Progenitor cell of endocrine pancreas (in vitro differentiated cells): Measurements from ENCODE around the gene ZGPAT. TPM values are rescaled to one million over a fixed set of nuclear protein-coding genes. Genes with fewer than 3 reads are reported as not detected.

Experiments
- DNase-seq: peaks from one replicate; pipeline ENCODE4 v3.0.0; 2021; ENCODE audit warnings: low spot score; ENCODE audit not compliant: unreplicated experiment
- H3K27ac Mint-ChIP-seq: 2 replicates; pipeline ENCODE4 v1.8.0; 2021; ENCODE audit warnings: mild to moderate bottlenecking, moderate library complexity, mixed read lengths
- H3K27me3 Mint-ChIP-seq: 2 replicates; pipeline ENCODE4 v1.8.0; 2021; ENCODE audit warnings: mixed read lengths
- H3K36me3 Mint-ChIP-seq: 2 replicates; pipeline ENCODE4 v1.8.0; 2022; ENCODE audit warnings: mixed read lengths; ENCODE audit not compliant: insufficient read depth
- H3K4me1 Mint-ChIP-seq: 2 replicates; pipeline ENCODE4 v1.8.0; 2021; ENCODE audit warnings: low read depth, mixed read lengths
- H3K4me3 Mint-ChIP-seq: 2 replicates; pipeline ENCODE4 v1.8.0; 2021; ENCODE audit warnings: low read depth, mild to moderate bottlenecking, moderate library complexity, mixed read lengths
- H3K9me3 Mint-ChIP-seq: 2 replicates; pipeline ENCODE4 v1.8.0; 2021; ENCODE audit warnings: low read depth, mixed read lengths
- CTCF ChIP-seq: fragments of 200-600 bp; sonication (generic); IDR thresholded peaks from one replicate; pipeline ENCODE4 v1.5.0; 2021; ENCODE audit warnings: antibody characterized with exemption, mild to moderate bottlenecking; ENCODE audit not compliant: unreplicated experiment
- total RNA-seq: library from RNA; stranded (reverse); gene quantifications from 2 replicates; pipeline ENCODE4 v1.2.1, GENCODE V29; 2021

The ZGPAT gene
- total RNA-seq, 1 donor from 2014 or later = 38.5 TPM

GRCh38 chr20:63781181-63781580, 73.3 kb downstream of the ZGPAT start:
- no peak overlapping the region for H3K27ac Mint-ChIP-seq

GRCh38 chr20:63782051-63782471, 74.2 kb downstream of the ZGPAT start:
- H3K27me3 Mint-ChIP-seq = no peaks in the 10 kb centered on the region
- H3K4me3 Mint-ChIP-seq = no peak overlapping the region

More at GRCh38 chr20:63781181-63781580, 73.3 kb downstream of the ZGPAT start:
- no peak for TF ChIP-seq CTCF
- H3K36me3 Mint-ChIP-seq = peaks cover 8% of the 10 kb centered on the region
- H3K27me3 Mint-ChIP-seq = no peaks in the 10 kb centered on the region
- no peaks in the 10 kb centered on the region for H3K9me3 Mint-ChIP-seq
- no peak overlapping the region for H3K4me3 Mint-ChIP-seq
- DNase-seq = no peak
- H3K4me1 Mint-ChIP-seq = no peaks in the 10 kb centered on the region

GRCh38 chr20:63782521-63782971, 74.7 kb downstream of the ZGPAT start:
- Mint-ChIP-seq H3K27ac (no peak overlapping the region), H3K36me3 (peaks cover 4% of the 10 kb centered on the region), H3K27me3 (no peaks in the 10 kb centered on the region), H3K4me3 (no peak overlapping the region), H3K9me3 (no peaks in the 10 kb centered on the region), H3K4me1 (no peaks in the 10 kb centered on the region)
- no peak for TF ChIP-seq CTCF
- no peak for DNase-seq

More at GRCh38 chr20:63782051-63782471, 74.2 kb downstream of the ZGPAT start:
- no peak for DNase-seq
- no peaks in the 10 kb centered on the region for H3K4me1 Mint-ChIP-seq
- H3K9me3 Mint-ChIP-seq = no peaks in the 10 kb centered on the region
- TF ChIP-seq CTCF = no peak
- peaks cover 8% of the 10 kb centered on the region for H3K36me3 Mint-ChIP-seq
- H3K27ac Mint-ChIP-seq = no peak overlapping the region

GRCh38 chr20:63783970-63784369, 76.1 kb downstream of the ZGPAT start:
- no peaks in the 10 kb centered on the region for H3K4me1 Mint-ChIP-seq
- H3K27ac Mint-ChIP-seq = no peak overlapping the region
- DNase-seq = no peak
- no peak for TF ChIP-seq CTCF
- no peak overlapping the region for H3K4me3 Mint-ChIP-seq
- H3K9me3 Mint-ChIP-seq = no peaks in the 10 kb centered on the region
- H3K36me3 Mint-ChIP-seq = peaks cover 5% of the 10 kb centered on the region
- H3K27me3 Mint-ChIP-seq = no peaks in the 10 kb centered on the region

- no peaks in the 10 kb centered on the region for H3K4me1 Mint-ChIP-seq
- no peaks in the 10 kb centered on the region for H3K9me3 Mint-ChIP-seq
- H3K27ac Mint-ChIP-seq = peak overlapping the region; percentile 77
- TF ChIP-seq CTCF = no peak
- peaks cover 7% of the 10 kb centered on the region for H3K36me3 Mint-ChIP-seq
- H3K27me3 Mint-ChIP-seq = no peaks in the 10 kb centered on the region
- DNase-seq = no peak
- no peak overlapping the region for H3K4me3 Mint-ChIP-seq
Measured at GRCh38 chr20:63785691-63786131, 77.9 kb downstream of the ZGPAT start.

Other genes with a start within 250 kb of the ZGPAT start
- 14.6 and 15.6 TPM in 2 replicates for gene KCNQ2, start 235.4 kb upstream of the ZGPAT start, total RNA-seq
- gene EEF1A2, start 209.0 kb upstream of the ZGPAT start, total RNA-seq = 11.0 and 11.8 TPM in 2 replicates
- gene PPDPF, start 187.3 kb upstream of the ZGPAT start, total RNA-seq = 340 and 374 TPM in 2 replicates
- gene PTK6, start 170.7 kb upstream of the ZGPAT start, total RNA-seq = 0.29 and 0.31 TPM in 2 replicates
- not detected in 2 replicates for gene SRMS, start 160.3 kb upstream of the ZGPAT start, total RNA-seq
- gene FNDC11, start 153.9 kb upstream of the ZGPAT start, total RNA-seq = 1.9 and 2.6 TPM in 2 replicates
- gene HELZ2, start 133.8 kb upstream of the ZGPAT start, total RNA-seq = 19.3 and 21.6 TPM in 2 replicates
- 15.1 and 15.2 TPM in 2 replicates for gene GMEB2, start 80.9 kb upstream of the ZGPAT start, total RNA-seq
- gene STMN3, start 54.6 kb upstream of the ZGPAT start, total RNA-seq = 25.6 and 26.5 TPM in 2 replicates
- gene RTEL1, start 49.7 kb upstream of the ZGPAT start, total RNA-seq = 35.5 and 39.7 TPM in 2 replicates
- gene TNFRSF6B, start 11.4 kb upstream of the ZGPAT start, total RNA-seq = not detected in 2 replicates
- 51.0 and 53.8 TPM in 2 replicates for gene ARFRP1, start 63 bp upstream of the ZGPAT start, total RNA-seq
- gene LIME1, start 28.6 kb downstream of the ZGPAT start, total RNA-seq = 17.2 and 21.0 TPM in 2 replicates
- gene SLC2A4RG, start 31.7 kb downstream of the ZGPAT start, total RNA-seq = 59.7 and 59.9 TPM in 2 replicates
- 31.2 and 32.2 TPM in 2 replicates for gene ZBTB46, start 123.2 kb downstream of the ZGPAT start, total RNA-seq
- not detected in 2 replicates for gene ABHD16B, start 153.5 kb downstream of the ZGPAT start, total RNA-seq
- 85.0 and 88.1 TPM in 2 replicates for gene TPD52L2, start 157.2 kb downstream of the ZGPAT start, total RNA-seq
- gene DNAJC5, start 187.1 kb downstream of the ZGPAT start, total RNA-seq = 41.8 and 42.3 TPM in 2 replicates
- 78.9 and 79.2 TPM in 2 replicates for gene UCKL1, start 248.4 kb downstream of the ZGPAT start, total RNA-seq